K562 (cell line): ENCODE data around the gene KIN. TPM values are rescaled to one million over a fixed set of nuclear protein-coding genes. Genes with fewer than 3 reads are reported as not detected.

ENCODE experiments used
- ATAC-seq: fragments of 200-7000 bp; cut with Tn5 transposase; 3 replicates; pipeline ENCODE4 v1.9.1; 2020; ENCODE audit warnings: moderate library complexity
- BruUV-seq: library from RNA; stranded (reverse); fragments of 400-500 nt; replicated peaks from 2 replicates; lab custom pipeline; 2021; lab: Mats Ljungman, UMichigan
- CTCF ChIA-PET: fragments of 300-600 bp; formaldehyde crosslinking; extraction: SDS; loops from one replicate; lab custom pipeline; 2021; ENCODE audit warnings: low intra/inter-chr PET ratio; lab: Yijun Ruan, JAX
- POLR2A ChIA-PET: fragments of 300-600, 350-650 bp; sonication (Branson Sonifier 250); formaldehyde crosslinking; extraction: SDS; loops from one replicate; lab custom pipeline; 2021; ENCODE audit warnings: antibody characterized with exemption, inconsistent platforms; lab: Yijun Ruan, JAX
- DNase-seq, 4 experiments: peaks; one replicate each; pipeline versions ENCODE4 v3.0.0 to v3.0.0-alpha.2; 2011 to 2018; ENCODE audit warnings: low spot score in 3 of 4, mixed read lengths in 3 of 4; ENCODE audit errors: extremely low read depth in 1 of 4
- FAIRE-seq: peaks from 2 replicates; lab custom pipeline; 2011; peaks lifted over from hg19 to GRCh38; lab: Jason Lieb, UNC
- H2AFZ ChIP-seq: 2 replicates; pipeline ENCODE4 v1.6.0; 2011; ENCODE audit warnings: low read depth, low read length, control low read depth, inconsistent platforms
- H3K27ac ChIP-seq: fragments of 200-600 bp; 3 replicates; pipeline ENCODE4 v1.8.0; 2011; ENCODE audit warnings: low read depth, mild to moderate bottlenecking, control low read depth, inconsistent platforms, low read length, moderate library complexity, mixed read lengths; ENCODE audit errors: extremely low read depth
- H3K27me3 ChIP-seq, 2 experiments: fragments of 300-600 bp in 1 of 2; 2 replicates in 1 of 2; 3 replicates in 1 of 2; pipeline versions ENCODE4 v1.6.0 to v1.8.0; 2011; ENCODE audit warnings: inconsistent platforms in 2 of 2, low read length in 2 of 2, mild to moderate bottlenecking in 1 of 2, mixed read lengths in 1 of 2, moderate library complexity in 1 of 2; ENCODE audit not compliant: control insufficient read depth in 2 of 2, insufficient read depth in 2 of 2
- H3K36me3 ChIP-seq: fragments of 300-600 bp; 3 replicates; pipeline ENCODE4 v1.8.0; 2011; ENCODE audit warnings: mild to moderate bottlenecking, low read length, inconsistent platforms; ENCODE audit not compliant: control insufficient read depth, insufficient read depth
- H3K4me1 ChIP-seq, 2 experiments: fragments of 200-600 bp in 1 of 2; replicated peaks in 1 of 2; 2 replicates in 1 of 2; 3 replicates in 1 of 2; pipeline versions ENCODE4 v1.5.1 to v1.8.0; 2011; ENCODE audit warnings: inconsistent platforms in 2 of 2, low read length in 2 of 2, mild to moderate bottlenecking in 1 of 2, mixed read lengths in 1 of 2, moderate library complexity in 1 of 2; ENCODE audit not compliant: control insufficient read depth in 2 of 2, insufficient read depth in 2 of 2
- H3K4me2 ChIP-seq: 2 replicates; pipeline ENCODE4 v1.6.1; 2011; ENCODE audit warnings: low read length, control low read depth, inconsistent platforms, mixed read lengths; ENCODE audit not compliant: insufficient read depth
- H3K4me3 ChIP-seq: fragments of 200-600 bp; sonication (generic), shearing (Covaris generic); 2 replicates; pipeline ENCODE4 v1.5.1; 2016; ENCODE audit warnings: control low read depth, inconsistent platforms
- H3K79me2 ChIP-seq: fragments of 200-600 bp; 3 replicates; pipeline ENCODE4 v1.8.0; 2011; ENCODE audit warnings: low read length, inconsistent platforms; ENCODE audit not compliant: control insufficient read depth, insufficient read depth
- H3K9ac ChIP-seq, 2 experiments: 2 replicates each; pipeline versions ENCODE4 v1.6.0 to v1.6.1; 2011; ENCODE audit warnings: low read depth in 2 of 2, low read length in 2 of 2, control low read depth in 1 of 2, inconsistent platforms in 1 of 2, mild to moderate bottlenecking in 1 of 2, mixed read lengths in 1 of 2; ENCODE audit not compliant: insufficient read depth in 1 of 2
- H3K9me1 ChIP-seq: one replicate; pipeline ENCODE4 v1.6.0; 2011; ENCODE audit warnings: inconsistent platforms, mild to moderate bottlenecking, low read length, moderate library complexity; ENCODE audit not compliant: control insufficient read depth, insufficient read depth
- H3K9me3 ChIP-seq: replicated peaks from 2 replicates; pipeline ENCODE4 v1.5.1; 2011; ENCODE audit warnings: low read depth, low read length, inconsistent platforms; ENCODE audit not compliant: control insufficient read depth, insufficient read depth
- H4K20me1 ChIP-seq: replicated peaks from 2 replicates; pipeline ENCODE4 v1.6.1; 2011; ENCODE audit warnings: low read length, inconsistent platforms, mixed read lengths; ENCODE audit not compliant: control insufficient read depth, insufficient read depth
- ZNF121 ChIP-seq: sonication (generic); formaldehyde crosslinking; conservative IDR thresholded peaks from 2 replicates; pipeline ENCODE4 v1.8.0; 2022; ENCODE audit warnings: missing genetic modification reagents
- WGBS: fragments of 100-300 bp; shearing (Covaris generic); methylation state at CpG from one replicate; pipeline ENCODE4 v1.1.6; 2016; ENCODE audit warnings: low coverage, mixed read lengths; ENCODE audit not compliant: insufficient coverage; ENCODE audit errors: missing lambda C conversion rate; 5-methylcytosine and 5-hydroxymethylcytosine counted together
- in situ Hi-C: fragments of 300-500 bp; cut with MboI; formaldehyde crosslinking; loops from 4 replicates; pipeline ENCODE4 v1.15.0; 2018; ENCODE audit warnings: inconsistent platforms, mixed read lengths
- intact Hi-C: fragments of 100-400 bp; cut with micrococcal nuclease; formaldehyde crosslinking; loops from 2 replicates; pipeline ENCODE4 v1.14.2; 2022
- polyA plus RNA-seq, 8 experiments: library from polyadenylated mRNA; depleted of rRNA in 4 of 8; stranded (reverse) in 5 of 8; unstranded in 3 of 8; fragments of >200 nt; fragmentation: Nextera tagmentation in 2 of 8; fragmentation: Illumina TruSeq in 1 of 8; extraction: Ambion mirVana in 2 of 8; extraction: Trizol in 1 of 8; gene quantifications; 2 replicates each; pipeline versions ENCODE4 v1.2.1 to v1.2.3, GENCODE V29; 2011 to 2014; ENCODE audit warnings: inconsistent platforms in 1 of 8, missing spikeins in 1 of 8
- total RNA-seq, 7 experiments: library from RNA; depleted of rRNA in 6 of 7; stranded (reverse); fragments of >200 nt in 6 of 7; fragmentation: Illumina TruSeq in 2 of 7; extraction: Trizol in 2 of 7; gene quantifications; 2 replicates each; pipeline versions ENCODE4 v1.2.1 to v1.2.3, GENCODE V29; 2011 to 2021; ENCODE audit warnings: low replicate concordance in 1 of 7
- TF ChIP-seq, protein P1 (sequence below): fragments of 450-650 bp; IDR thresholded peaks from 2 replicates; pipeline ENCODE4 v1.6.1; 2016; ENCODE audit warnings: mild to moderate bottlenecking

KIN gene
- total and polyA plus RNA-seq, 9 of the 15 experiments (the other 6 are each of a cell fraction or from before 2014, with no cell fraction given), result 11.7 to 35.6 (median 16.0) TPM

DNA sequence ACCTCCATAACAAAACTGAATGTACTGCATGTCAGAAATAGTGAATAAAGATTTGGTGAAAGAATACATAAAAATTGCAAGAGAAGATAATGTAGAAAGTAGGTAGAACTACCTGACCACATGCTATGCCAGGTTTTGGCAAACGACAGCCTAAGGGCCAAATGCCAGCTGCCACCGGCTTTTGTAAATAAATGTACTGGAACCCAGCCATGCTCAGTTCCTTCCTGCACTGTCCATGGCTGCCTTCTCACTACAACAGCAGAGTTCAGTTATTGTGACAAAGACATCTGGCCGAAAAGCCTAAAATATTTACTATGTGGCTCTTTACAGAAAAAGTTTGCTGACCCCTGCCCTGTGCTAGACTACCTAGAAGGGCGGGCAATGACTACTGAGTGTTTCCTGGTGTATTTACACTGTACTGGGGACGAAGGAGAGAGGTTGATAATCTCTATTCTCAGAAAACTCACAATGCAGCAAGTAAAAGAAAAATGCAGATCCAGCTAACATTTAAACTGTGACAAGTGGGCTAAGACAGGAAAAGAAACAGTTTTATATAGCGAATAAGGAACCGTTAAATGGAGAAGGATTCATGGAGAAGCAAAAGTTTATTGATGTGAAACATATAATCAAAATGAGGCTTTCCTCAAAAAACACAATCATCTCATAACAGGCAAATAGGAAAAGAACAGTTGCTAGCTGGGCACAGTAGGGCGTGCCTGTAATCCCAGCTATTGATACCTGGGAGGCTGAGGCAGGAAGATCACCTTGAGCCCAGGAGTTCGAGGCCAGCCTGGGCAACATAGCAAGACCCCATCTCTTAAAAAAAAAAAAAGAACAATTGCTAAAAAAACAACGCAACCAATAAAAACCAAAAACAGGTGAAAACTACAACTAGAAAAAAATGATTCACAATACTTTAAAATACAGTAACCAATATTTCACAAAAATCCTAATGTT lies 13.7 kb downstream of the KIN start:
- Histone ChIP-seq H3K4me1 (no peaks in the 10 kb centered on the region), H3K27me3 (no peaks in the 10 kb centered on the region), H2AFZ (no peak overlapping the region), H3K4me3 (no peak overlapping the region), H3K9ac (no peak overlapping the region), H3K79me2 (no peaks in the 10 kb centered on the region), H4K20me1 (no peaks in the 10 kb centered on the region), H3K9me3 (no peaks in the 10 kb centered on the region), H3K27ac (no peak overlapping the region), H3K9me1 (no peaks in the 10 kb centered on the region), H3K36me3 (peaks cover 61% of the 10 kb centered on the region), H3K4me2 (no peak overlapping the region)
- BruUV-seq, result no TSS peak
- 93% methylated on average over 10 of the region's 10 CpGs for WGBS
- CTCF ChIA-PET, result no interaction called here
- intact Hi-C loops (no loop called here), in situ Hi-C loops (no loop called here)
- POLR2A ChIA-PET, result no interaction called here
- ATAC-seq, result no peak
- no peak for FAIRE-seq
- TF ChIP-seq ZNF121, result peak; percentile 43; the same call in 1 of the 2 replicates
- TF ChIP-seq, protein P1, sequence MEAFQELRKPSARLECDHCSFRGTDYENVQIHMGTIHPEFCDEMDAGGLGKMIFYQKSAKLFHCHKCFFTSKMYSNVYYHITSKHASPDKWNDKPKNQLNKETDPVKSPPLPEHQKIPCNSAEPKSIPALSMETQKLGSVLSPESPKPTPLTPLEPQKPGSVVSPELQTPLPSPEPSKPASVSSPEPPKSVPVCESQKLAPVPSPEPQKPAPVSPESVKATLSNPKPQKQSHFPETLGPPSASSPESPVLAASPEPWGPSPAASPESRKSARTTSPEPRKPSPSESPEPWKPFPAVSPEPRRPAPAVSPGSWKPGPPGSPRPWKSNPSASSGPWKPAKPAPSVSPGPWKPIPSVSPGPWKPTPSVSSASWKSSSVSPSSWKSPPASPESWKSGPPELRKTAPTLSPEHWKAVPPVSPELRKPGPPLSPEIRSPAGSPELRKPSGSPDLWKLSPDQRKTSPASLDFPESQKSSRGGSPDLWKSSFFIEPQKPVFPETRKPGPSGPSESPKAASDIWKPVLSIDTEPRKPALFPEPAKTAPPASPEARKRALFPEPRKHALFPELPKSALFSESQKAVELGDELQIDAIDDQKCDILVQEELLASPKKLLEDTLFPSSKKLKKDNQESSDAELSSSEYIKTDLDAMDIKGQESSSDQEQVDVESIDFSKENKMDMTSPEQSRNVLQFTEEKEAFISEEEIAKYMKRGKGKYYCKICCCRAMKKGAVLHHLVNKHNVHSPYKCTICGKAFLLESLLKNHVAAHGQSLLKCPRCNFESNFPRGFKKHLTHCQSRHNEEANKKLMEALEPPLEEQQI, result no peak
- DNase-seq, result no peak
